DMS153 (cell line): ENCODE measurements around the gene SMIM38.
A peak's percentile ranks its signal among the peaks of the same experiment; 100 is the strongest.
"Not testable (repeated sequence)": the region's sequence is repeated elsewhere in the genome, so short reads cannot be mapped to it uniquely, and the experiment has no call there.

Experiments used
- DNase-seq: peaks from one replicate; lab custom pipeline; 2025; lab: John Stamatoyannopoulos, UW

The SMIM38 gene

GRCh38 chr11:69140161-69140560 is 15.6 kb upstream of the SMIM38 start:
- not testable (repeated sequence) for DNase-seq

GRCh38 chr11:69140635-69141034 is 15.1 kb upstream of the SMIM38 start:
- DNase-seq, result no peak

GRCh38 chr11:69141742-69142141 is 14.0 kb upstream of the SMIM38 start:
- no peak for DNase-seq

GRCh38 chr11:69142895-69143294 is 12.8 kb upstream of the SMIM38 start:
- DNase-seq, result no peak

GRCh38 chr11:69144316-69145049 is 11.3 kb upstream of the SMIM38 start:
- no peak for DNase-seq

- DNase-seq, result no peak
Observed at GRCh38 chr11:69145050-69145380, 10.7 kb upstream of the SMIM38 start.

- DNase-seq, result no peak
Observed at GRCh38 chr11:69148377-69148762, 7.4 kb upstream of the SMIM38 start.

GRCh38 chr11:69148806-69149205 is 6.9 kb upstream of the SMIM38 start:
- no peak for DNase-seq

- DNase-seq, result not testable (repeated sequence)
Observed at GRCh38 chr11:69149338-69150045, 6.2 kb upstream of the SMIM38 start.

- no peak for DNase-seq
Observed at GRCh38 chr11:69150175-69150574, 5.6 kb upstream of the SMIM38 start.

- no peak for DNase-seq
Observed at GRCh38 chr11:69151836-69152235, 3.9 kb upstream of the SMIM38 start.

GRCh38 chr11:69152733-69153421 is 2.9 kb upstream of the SMIM38 start:
- no peak for DNase-seq

- DNase-seq, result no peak
Observed at GRCh38 chr11:69153661-69154060, 2.1 kb upstream of the SMIM38 start.

- no peak for DNase-seq
Observed at GRCh38 chr11:69154211-69154913, 1.4 kb upstream of the SMIM38 start.

GRCh38 chr11:69154938-69155301 is 815 bp upstream of the SMIM38 start:
- no peak for DNase-seq

GRCh38 chr11:69156235-69156639 is 502 bp downstream of the SMIM38 start:
- no peak for DNase-seq

- DNase-seq, result peak; percentile 37
Observed at GRCh38 chr11:69156673-69157155, 979 bp downstream of the SMIM38 start.

GRCh38 chr11:69157156-69157821 is 1.6 kb downstream of the SMIM38 start:
- DNase-seq, result peak; percentile 56

GRCh38 chr11:69157822-69158231 is 2.1 kb downstream of the SMIM38 start:
- DNase-seq, result no peak

- DNase-seq, result no peak
Observed at GRCh38 chr11:69158301-69159149, 2.8 kb downstream of the SMIM38 start.
